Cardiac muscle cell (in vitro differentiated cells and primary cell): ENCODE measurements around the gene OR51D1. TPM values are rescaled to one million over a fixed set of nuclear protein-coding genes. Genes with fewer than 3 reads are reported as not detected.

ENCODE experiments used
- DNase-seq, 2 donors: peaks; one replicate each; pipeline versions ENCODE4 v3.0.0 to v3.0.0-alpha.2; 2010 to 2017; ENCODE audit warnings: low read depth in 1 of 2, low spot score in 1 of 2
- H3K27ac ChIP-seq: fragments of 200-600 bp; sonication (generic); 2 replicates; pipeline ENCODE4 v1.5.1; 2016
- H3K27me3 ChIP-seq: fragments of 200-600 bp; sonication (generic); 2 replicates; pipeline ENCODE4 v1.6.0; 2016; ENCODE audit warnings: control low read depth
- H3K36me3 ChIP-seq: fragments of 200-600 bp; sonication (generic); 2 replicates; pipeline ENCODE4 v1.5.1; 2016; ENCODE audit warnings: control low read depth
- H3K4me1 ChIP-seq: fragments of 200-600 bp; sonication (generic); 2 replicates; pipeline ENCODE4 v1.8.1; 2017; ENCODE audit warnings: low read depth, mild to moderate bottlenecking, mixed run types
- H3K4me3 ChIP-seq: fragments of 200-600 bp; sonication (generic); 2 replicates; pipeline ENCODE4 v1.5.1; 2016; ENCODE audit warnings: mild to moderate bottlenecking
- H3K9me3 ChIP-seq: fragments of 200-600 bp; sonication (generic); 2 replicates; pipeline ENCODE4 v1.5.1; 2017; ENCODE audit warnings: low read depth, mild to moderate bottlenecking, control low read depth
- polyA plus RNA-seq: library from polyadenylated mRNA; unstranded; fragments of >200 nt; fragmentation: Nextera tagmentation; extraction: Ambion mirVana; gene quantifications from 2 replicates; pipeline ENCODE4 v1.2.1, GENCODE V29; 2016
- total RNA-seq: library from RNA; depleted of rRNA; stranded (reverse); fragments of >200 nt; gene quantifications from 2 replicates; pipeline ENCODE4 v1.2.3, GENCODE V29; 2016
- TF ChIP-seq, protein P1 (sequence below): IDR thresholded peaks from 2 replicates; pipeline ENCODE4 v1.5.1; 2012; ENCODE audit warnings: low read depth, mild to moderate bottlenecking, low read length

The OR51D1 gene
- total and polyA plus RNA-seq, 2 experiments from 2014 or later, result not detected

DNA sequence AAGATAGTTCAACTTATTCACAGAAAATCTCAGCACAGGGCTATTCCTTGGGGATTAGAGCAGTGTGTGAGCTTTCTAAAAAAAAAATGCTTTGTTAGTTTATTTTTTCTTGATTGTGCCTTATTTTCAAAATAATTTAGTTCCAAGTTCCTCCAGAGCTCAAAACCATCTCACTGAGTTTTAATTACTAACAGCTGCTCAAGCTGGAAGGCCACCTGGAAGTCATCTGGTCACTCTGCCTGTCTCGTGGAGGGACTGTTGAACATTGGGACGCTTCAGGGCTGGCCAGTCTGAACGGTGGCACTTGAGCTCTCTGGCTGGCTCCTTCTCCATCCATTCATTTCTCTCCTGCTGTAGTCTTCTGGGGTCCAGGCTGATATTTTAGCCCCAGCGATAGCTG, 10.5 kb downstream of the OR51D1 start:
- no peak overlapping the region for H3K4me3 ChIP-seq
- TF ChIP-seq, protein P1, sequence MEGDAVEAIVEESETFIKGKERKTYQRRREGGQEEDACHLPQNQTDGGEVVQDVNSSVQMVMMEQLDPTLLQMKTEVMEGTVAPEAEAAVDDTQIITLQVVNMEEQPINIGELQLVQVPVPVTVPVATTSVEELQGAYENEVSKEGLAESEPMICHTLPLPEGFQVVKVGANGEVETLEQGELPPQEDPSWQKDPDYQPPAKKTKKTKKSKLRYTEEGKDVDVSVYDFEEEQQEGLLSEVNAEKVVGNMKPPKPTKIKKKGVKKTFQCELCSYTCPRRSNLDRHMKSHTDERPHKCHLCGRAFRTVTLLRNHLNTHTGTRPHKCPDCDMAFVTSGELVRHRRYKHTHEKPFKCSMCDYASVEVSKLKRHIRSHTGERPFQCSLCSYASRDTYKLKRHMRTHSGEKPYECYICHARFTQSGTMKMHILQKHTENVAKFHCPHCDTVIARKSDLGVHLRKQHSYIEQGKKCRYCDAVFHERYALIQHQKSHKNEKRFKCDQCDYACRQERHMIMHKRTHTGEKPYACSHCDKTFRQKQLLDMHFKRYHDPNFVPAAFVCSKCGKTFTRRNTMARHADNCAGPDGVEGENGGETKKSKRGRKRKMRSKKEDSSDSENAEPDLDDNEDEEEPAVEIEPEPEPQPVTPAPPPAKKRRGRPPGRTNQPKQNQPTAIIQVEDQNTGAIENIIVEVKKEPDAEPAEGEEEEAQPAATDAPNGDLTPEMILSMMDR, result no peak
- no peaks in the 10 kb centered on the region for H3K36me3 ChIP-seq
- H3K27ac ChIP-seq, result no peak overlapping the region
- no peaks in the 10 kb centered on the region for H3K4me1 ChIP-seq
- no peaks in the 10 kb centered on the region for H3K27me3 ChIP-seq
- no peaks in the 10 kb centered on the region for H3K9me3 ChIP-seq
- no peak for DNase-seq

GRCh38 chr11:4654635-4655369, 17.5 kb downstream of the OR51D1 start:
- Histone ChIP-seq H3K9me3 (no peaks in the 10 kb centered on the region), H3K4me1 (no peaks in the 10 kb centered on the region), H3K27me3 (no peaks in the 10 kb centered on the region), H3K36me3 (no peaks in the 10 kb centered on the region), H3K27ac (no peak overlapping the region), H3K4me3 (no peak overlapping the region)
- no peak for DNase-seq
- TF ChIP-seq, protein P1, result no peak

DNA sequence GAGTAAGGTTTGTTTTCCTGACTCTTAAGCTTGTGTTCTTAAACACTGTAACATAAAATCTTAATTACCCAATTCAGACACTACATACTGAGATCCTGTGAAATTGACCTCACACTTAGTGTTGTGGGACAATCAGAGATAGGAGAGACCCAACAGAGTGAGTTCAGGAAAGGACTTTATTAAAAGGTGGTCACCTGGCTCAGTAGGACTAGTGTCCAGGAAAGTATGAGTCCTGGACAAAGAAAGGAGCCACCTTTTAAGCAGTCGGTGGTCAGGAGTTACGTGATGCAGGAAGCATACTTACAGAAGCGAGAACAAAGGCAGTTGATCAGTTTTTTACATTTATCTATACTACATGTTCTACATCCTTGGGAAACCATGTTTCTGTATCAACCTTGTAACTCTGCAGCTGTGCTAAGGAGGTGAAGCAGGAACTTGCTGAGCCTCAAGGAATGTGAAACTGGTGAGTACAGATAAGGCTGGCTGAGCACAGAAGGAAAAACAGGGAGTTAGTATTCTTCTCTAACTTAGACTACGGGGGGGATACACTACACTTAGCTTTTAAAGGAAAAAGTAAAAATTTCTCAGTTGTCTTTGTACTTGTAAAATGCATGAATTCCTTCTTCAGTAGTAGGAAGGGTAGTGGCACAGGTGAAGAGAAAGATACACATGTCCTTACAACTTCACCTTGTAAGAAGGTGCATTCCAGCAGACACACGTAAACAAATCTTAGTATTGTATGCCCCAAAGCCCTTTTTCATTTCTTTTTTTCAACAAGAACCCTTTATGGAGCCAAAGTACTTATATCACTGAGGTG, 21.6 kb downstream of the OR51D1 start:
- H3K27me3 ChIP-seq, result no peaks in the 10 kb centered on the region
- H3K4me3 ChIP-seq, result no peak overlapping the region
- H3K9me3 ChIP-seq, result no peaks in the 10 kb centered on the region
- peak in 1 of 2 donors; percentile 13 for DNase-seq
- H3K4me1 ChIP-seq, result peaks cover 3% of the 10 kb centered on the region
- H3K36me3 ChIP-seq, result no peaks in the 10 kb centered on the region
- no peak overlapping the region for H3K27ac ChIP-seq
- TF ChIP-seq, protein P1, result no peak

DNA sequence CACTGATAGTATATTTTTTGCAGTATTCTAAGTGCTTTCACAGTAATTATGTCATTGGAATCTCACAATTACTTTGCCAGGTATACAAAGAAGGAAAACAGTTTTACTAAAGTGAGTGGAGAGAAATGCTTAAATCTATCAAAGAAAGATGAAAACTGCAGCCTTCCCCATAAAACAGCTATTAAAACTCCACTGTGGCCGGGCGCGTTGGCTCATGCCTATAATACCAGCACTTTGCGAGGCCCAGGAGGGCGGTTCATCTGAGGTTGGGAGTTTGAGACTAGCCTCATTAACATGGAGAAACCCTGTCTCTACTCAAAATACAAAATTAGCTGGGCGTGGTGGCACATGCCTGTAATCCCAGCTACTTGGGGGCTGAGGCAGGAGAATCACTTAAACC, 25.6 kb downstream of the OR51D1 start:
- Histone ChIP-seq H3K27me3 (no peaks in the 10 kb centered on the region), H3K36me3 (no peaks in the 10 kb centered on the region), H3K9me3 (no peaks in the 10 kb centered on the region), H3K27ac (no peak overlapping the region), H3K4me3 (no peak overlapping the region), H3K4me1 (peaks cover 4% of the 10 kb centered on the region)
- DNase-seq, result no peak
- TF ChIP-seq, protein P1, result no peak

DNA sequence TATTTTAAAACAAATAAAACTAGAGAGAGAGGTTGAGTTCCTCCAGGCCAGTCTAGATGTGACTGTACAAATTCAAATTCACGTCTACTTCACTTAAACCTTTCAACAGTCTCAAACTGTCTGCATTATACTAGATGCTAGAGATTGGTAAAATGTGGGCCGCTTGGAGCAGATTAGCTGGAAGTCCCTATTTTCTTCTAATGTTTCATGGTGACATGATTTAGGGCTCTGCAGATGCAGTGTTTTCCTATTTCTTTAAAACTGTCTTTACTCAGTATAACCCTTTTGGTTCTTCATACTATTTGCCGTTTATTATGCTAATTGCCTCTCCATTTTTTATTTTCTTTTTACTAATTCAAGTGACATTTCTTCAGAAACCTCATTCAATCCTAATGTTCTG, 26.9 kb downstream of the OR51D1 start:
- Histone ChIP-seq H3K36me3 (no peaks in the 10 kb centered on the region), H3K27me3 (no peaks in the 10 kb centered on the region), H3K4me3 (no peak overlapping the region), H3K9me3 (no peaks in the 10 kb centered on the region), H3K27ac (no peak overlapping the region), H3K4me1 (peaks cover 4% of the 10 kb centered on the region)
- TF ChIP-seq, protein P1, result no peak
- no peak for DNase-seq
